CD14-positive monocyte (primary cell): Measurements from ENCODE around the gene ASIC2. TPM values are rescaled to one million over a fixed set of nuclear protein-coding genes. Genes with fewer than 3 reads are reported as not detected.

Source experiments
- DNase-seq, 3 donors: peaks; one replicate each; pipeline ENCODE4 v3.0.0-alpha.2; 2011 to 2022
- H2AFZ ChIP-seq: 2 replicates; pipeline ENCODE4 v1.6.0; 2012; ENCODE audit warnings: mild to moderate bottlenecking, low read depth, low read length, inconsistent platforms; ENCODE audit not compliant: insufficient read depth, poor library complexity, severe bottlenecking
- H3K27ac ChIP-seq, 2 donors: 1 replicate in 1 of 2; 2 replicates in 1 of 2; pipeline ENCODE4 v1.5.1; 2012 to 2013; ENCODE audit warnings: low read length in 2 of 2, control low read depth in 1 of 2, inconsistent platforms in 1 of 2, low read depth in 1 of 2, mild to moderate bottlenecking in 1 of 2
- H3K27me3 ChIP-seq, 2 donors: one replicate each; pipeline versions ENCODE4 v1.6.0 to v1.6.1; 2011 to 2013; ENCODE audit warnings: low read length in 2 of 2; ENCODE audit not compliant: control insufficient read depth in 2 of 2, insufficient read depth in 2 of 2
- H3K36me3 ChIP-seq, 2 donors: replicated peaks in 1 of 2; 1 replicate in 1 of 2; 2 replicates in 1 of 2; pipeline versions ENCODE4 v1.5.1 to v1.6.1; 2012 to 2013; ENCODE audit warnings: low read length in 2 of 2, control low read depth in 1 of 2, inconsistent platforms in 1 of 2, mild to moderate bottlenecking in 1 of 2; ENCODE audit not compliant: insufficient read depth in 2 of 2, control insufficient read depth in 1 of 2
- H3K4me1 ChIP-seq, 2 donors: 1 replicate in 1 of 2; 2 replicates in 1 of 2; pipeline versions ENCODE4 v1.5.1 to v1.6.1; 2012 to 2013; ENCODE audit warnings: low read length in 2 of 2, control low read depth in 1 of 2, inconsistent platforms in 1 of 2, mild to moderate bottlenecking in 1 of 2, moderate library complexity in 1 of 2; ENCODE audit not compliant: insufficient read depth in 2 of 2, control insufficient read depth in 1 of 2
- H3K4me2 ChIP-seq: replicated peaks from 2 replicates; pipeline ENCODE3; 2012; ENCODE audit warnings: low read length, moderate library complexity, mild to moderate bottlenecking; ENCODE audit not compliant: poor library complexity, severe bottlenecking; ENCODE audit errors: extremely low read depth
- H3K4me3 ChIP-seq, 3 experiments: fragments of 200-600 bp in 1 of 3; sonication (generic) in 1 of 3; replicated peaks in 1 of 3; 1 replicate in 2 of 3; 2 replicates in 1 of 3; pipeline ENCODE4 v1.5.1; 2011 to 2013; ENCODE audit warnings: low read length in 3 of 3, mild to moderate bottlenecking in 3 of 3, control low read depth in 2 of 3, low read depth in 2 of 3, inconsistent platforms in 1 of 3, moderate library complexity in 1 of 3
- H3K79me2 ChIP-seq: 2 replicates; pipeline ENCODE4 v1.6.0; 2012; ENCODE audit warnings: mild to moderate bottlenecking, control low read depth, inconsistent platforms, low read length, moderate library complexity; ENCODE audit not compliant: insufficient read depth
- H3K9ac ChIP-seq: 2 replicates; pipeline ENCODE4 v1.6.0; 2017; ENCODE audit warnings: low read length, mild to moderate bottlenecking; ENCODE audit not compliant: insufficient read depth, poor library complexity, severe bottlenecking
- H3K9me3 ChIP-seq, 2 donors: replicated peaks in 1 of 2; 1 replicate in 1 of 2; 2 replicates in 1 of 2; pipeline versions ENCODE4 v1.5.1 to v1.6.1; 2012 to 2013; ENCODE audit warnings: low read length in 2 of 2, control low read depth in 1 of 2; ENCODE audit not compliant: control insufficient read depth in 1 of 2, insufficient read depth in 1 of 2
- H4K20me1 ChIP-seq: 2 replicates; pipeline ENCODE4 v1.6.0; 2012; ENCODE audit warnings: mild to moderate bottlenecking, low read length, control low read depth, moderate library complexity; ENCODE audit not compliant: insufficient read depth
- H3K27ac Mint-ChIP-seq, 7 donors: one replicate each; pipeline ENCODE4 v1.8.0; 2020; ENCODE audit warnings: mild to moderate bottlenecking in 7 of 7, mixed read lengths in 7 of 7, moderate library complexity in 6 of 7, inconsistent platforms in 2 of 7
- H3K27me3 Mint-ChIP-seq, 3 donors: one replicate each; pipeline ENCODE4 v1.8.0; 2021 to 2022; ENCODE audit warnings: low read depth in 3 of 3, mild to moderate bottlenecking in 3 of 3, mixed read lengths in 3 of 3, moderate library complexity in 3 of 3, inconsistent platforms in 1 of 3
- H3K36me3 Mint-ChIP-seq, 2 donors: one replicate each; pipeline ENCODE4 v1.8.0; 2020; ENCODE audit warnings: mixed read lengths in 2 of 2, inconsistent platforms in 1 of 2, mild to moderate bottlenecking in 1 of 2
- H3K4me1 Mint-ChIP-seq: one replicate; pipeline ENCODE4 v1.8.0; 2020; ENCODE audit warnings: mild to moderate bottlenecking, mixed read lengths
- H3K4me3 Mint-ChIP-seq, 2 donors: one replicate each; pipeline ENCODE4 v1.8.0; 2020; ENCODE audit warnings: mild to moderate bottlenecking in 2 of 2, mixed read lengths in 2 of 2, moderate library complexity in 1 of 2
- H3K9me3 Mint-ChIP-seq, 7 donors: one replicate each; pipeline ENCODE4 v1.8.0; 2020 to 2022; ENCODE audit warnings: mixed read lengths in 7 of 7, mild to moderate bottlenecking in 6 of 7, moderate library complexity in 6 of 7, inconsistent platforms in 2 of 7
- WGBS: methylation state at CpG from one replicate; pipeline ENCODE4 v1.1.5; 2013; ENCODE audit warnings: missing lambda C conversion rate; ENCODE audit not compliant: insufficient coverage; 5-methylcytosine and 5-hydroxymethylcytosine counted together
- intact Hi-C, 2 donors: fragments of 100-400 bp; cut with micrococcal nuclease; formaldehyde crosslinking; loops; one replicate each; pipeline versions ENCODE4 v1.15.0 to v1.15.1; 2023
- polyA plus RNA-seq, 3 donors: library from polyadenylated mRNA; depleted of rRNA in 1 of 3; unstranded in 2 of 3; stranded (reverse) in 1 of 3; fragments of 300-500 nt in 2 of 3; fragments of >200 nt in 1 of 3; fragmentation: Illumina TruSeq in 2 of 3; gene quantifications; 1 replicate in 2 of 3; 2 replicates in 1 of 3; pipeline ENCODE4 v1.2.3, GENCODE V29; 2012 to 2021
- TF ChIP-seq, protein P1 (sequence below): fragments of 200-600 bp; IDR thresholded peaks from one replicate; pipeline ENCODE4 v1.8.0; 2022; ENCODE audit warnings: antibody characterized with exemption, mild to moderate bottlenecking

ASIC2 gene
- polyA plus RNA-seq, 3 donors: not detected

DNA sequence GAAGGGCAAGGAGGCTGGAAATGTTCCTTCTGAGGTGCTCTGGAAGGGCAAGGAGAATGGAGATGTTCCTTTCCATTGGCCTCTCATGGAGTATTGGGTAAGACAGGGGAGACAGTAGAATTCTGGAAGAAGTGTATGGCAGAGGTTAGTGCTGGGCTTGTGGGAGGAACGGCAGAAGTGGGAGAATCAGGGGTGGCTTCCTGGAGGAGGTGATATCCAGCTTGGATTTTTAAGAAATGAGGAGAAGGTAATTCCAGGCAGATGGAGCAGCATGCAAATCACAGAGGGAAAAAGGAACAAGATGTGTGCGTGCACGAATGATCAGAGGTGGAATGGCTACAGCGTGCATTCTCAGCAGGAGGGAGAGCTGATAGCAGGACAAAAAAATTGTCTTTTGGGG lies 45.1 kb upstream of the ASIC2 start:
- 75% methylated on average over 4 of the region's 4 CpGs for WGBS
- no peaks in the 10 kb centered on the region for H3K36me3 ChIP-seq
- H3K4me2 ChIP-seq: no peak overlapping the region
- H3K4me3 ChIP-seq: no peak overlapping the region
- H3K4me3 Mint-ChIP-seq: no peak overlapping the region
- H3K9me3 Mint-ChIP-seq: no peaks in the 10 kb centered on the region
- no peaks in the 10 kb centered on the region for H3K36me3 Mint-ChIP-seq
- no peak overlapping the region for H3K27ac Mint-ChIP-seq
- H3K9me3 ChIP-seq: no peaks in the 10 kb centered on the region
- no peaks in the 10 kb centered on the region for H3K27me3 ChIP-seq
- no peaks in the 10 kb centered on the region for H4K20me1 ChIP-seq
- peaks cover 0 to 5% of the 10 kb centered on the region in 2 donors for H3K4me1 ChIP-seq
- DNase-seq: no peak
- H3K9ac ChIP-seq: no peak overlapping the region
- H3K27me3 Mint-ChIP-seq: peaks cover 0 to 8% (median 8%) of the 10 kb centered on the region in 3 donors
- H2AFZ ChIP-seq: no peak overlapping the region
- intact Hi-C loops: no loop called here
- no peaks in the 10 kb centered on the region for H3K79me2 ChIP-seq
- peaks cover 7% of the 10 kb centered on the region for H3K4me1 Mint-ChIP-seq
- TF ChIP-seq, protein P1, sequence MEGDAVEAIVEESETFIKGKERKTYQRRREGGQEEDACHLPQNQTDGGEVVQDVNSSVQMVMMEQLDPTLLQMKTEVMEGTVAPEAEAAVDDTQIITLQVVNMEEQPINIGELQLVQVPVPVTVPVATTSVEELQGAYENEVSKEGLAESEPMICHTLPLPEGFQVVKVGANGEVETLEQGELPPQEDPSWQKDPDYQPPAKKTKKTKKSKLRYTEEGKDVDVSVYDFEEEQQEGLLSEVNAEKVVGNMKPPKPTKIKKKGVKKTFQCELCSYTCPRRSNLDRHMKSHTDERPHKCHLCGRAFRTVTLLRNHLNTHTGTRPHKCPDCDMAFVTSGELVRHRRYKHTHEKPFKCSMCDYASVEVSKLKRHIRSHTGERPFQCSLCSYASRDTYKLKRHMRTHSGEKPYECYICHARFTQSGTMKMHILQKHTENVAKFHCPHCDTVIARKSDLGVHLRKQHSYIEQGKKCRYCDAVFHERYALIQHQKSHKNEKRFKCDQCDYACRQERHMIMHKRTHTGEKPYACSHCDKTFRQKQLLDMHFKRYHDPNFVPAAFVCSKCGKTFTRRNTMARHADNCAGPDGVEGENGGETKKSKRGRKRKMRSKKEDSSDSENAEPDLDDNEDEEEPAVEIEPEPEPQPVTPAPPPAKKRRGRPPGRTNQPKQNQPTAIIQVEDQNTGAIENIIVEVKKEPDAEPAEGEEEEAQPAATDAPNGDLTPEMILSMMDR: no peak
- H3K27ac ChIP-seq: no peak overlapping the region

DNA sequence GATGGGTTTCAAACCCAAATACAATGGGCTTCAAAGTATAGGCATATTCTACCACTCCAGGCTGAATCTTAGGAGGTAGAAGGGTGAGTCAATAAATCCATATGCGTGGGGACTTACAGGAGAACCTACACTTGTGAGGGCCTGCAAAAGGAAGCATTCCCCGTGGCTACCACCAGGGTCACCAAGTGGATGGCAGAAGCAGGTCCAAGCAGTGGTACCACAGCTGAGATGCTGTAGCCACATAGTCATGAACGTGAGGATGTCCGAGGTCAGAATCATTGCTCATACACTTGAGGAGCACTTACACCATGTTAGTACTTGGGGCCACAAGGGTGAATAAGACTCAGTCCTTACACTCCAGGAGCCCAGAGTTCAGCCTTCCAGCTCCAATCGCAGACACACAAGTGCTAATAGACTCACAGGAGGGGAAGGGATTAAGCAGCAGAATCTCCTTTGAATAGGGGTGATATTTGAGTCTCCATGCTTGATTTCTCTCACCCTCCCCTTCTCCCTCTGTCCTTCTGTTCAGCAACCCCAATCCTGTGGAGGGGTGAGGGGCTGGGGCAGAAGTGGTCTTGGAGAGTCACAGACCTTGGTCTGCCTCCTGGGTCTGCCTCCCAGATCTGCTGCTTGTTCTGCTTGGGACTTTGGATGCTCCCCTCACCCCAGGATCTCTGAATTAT lies 42.5 kb upstream of the ASIC2 start:
- no peaks in the 10 kb centered on the region for H3K9me3 Mint-ChIP-seq
- H4K20me1 ChIP-seq: no peaks in the 10 kb centered on the region
- H3K9me3 ChIP-seq: no peaks in the 10 kb centered on the region
- H3K27me3 Mint-ChIP-seq: peaks cover 3 to 8% (median 6%) of the 10 kb centered on the region in 3 donors
- no peak overlapping the region for H3K4me3 ChIP-seq
- no peak overlapping the region for H3K4me2 ChIP-seq
- no peak overlapping the region for H3K27ac ChIP-seq
- intact Hi-C loops: no loop called here
- H3K36me3 Mint-ChIP-seq: no peaks in the 10 kb centered on the region
- 57% methylated on average over 4 of the region's 5 CpGs for WGBS
- no peak overlapping the region for H3K27ac Mint-ChIP-seq
- no peak for DNase-seq
- no peak overlapping the region for H3K9ac ChIP-seq
- no peaks in the 10 kb centered on the region for H3K36me3 ChIP-seq
- no peaks in the 10 kb centered on the region for H3K27me3 ChIP-seq
- H3K79me2 ChIP-seq: no peaks in the 10 kb centered on the region
- no peaks in the 10 kb centered on the region for H3K4me1 ChIP-seq
- TF ChIP-seq, protein P1: no peak
- H3K4me1 Mint-ChIP-seq: no peaks in the 10 kb centered on the region
- H3K4me3 Mint-ChIP-seq: no peak overlapping the region
- H2AFZ ChIP-seq: no peak overlapping the region
